Liver (tissue), 9 donors: ENCODE measurements around the gene SPR. TPM values are rescaled to one million over a fixed set of nuclear protein-coding genes. Genes with fewer than 3 reads are reported as not detected.

Experiments
- DNase-seq: peaks from one replicate; pipeline ENCODE4 v3.0.0-alpha.2; 2017; ENCODE audit warnings: low spot score
- H3K27ac ChIP-seq, 2 donors: one replicate each; pipeline ENCODE4 v1.7.0; 2013; ENCODE audit warnings: inconsistent platforms in 2 of 2, low read length in 2 of 2, control low read depth in 1 of 2, low read depth in 1 of 2, mild to moderate bottlenecking in 1 of 2
- H3K27me3 ChIP-seq, 4 donors: one replicate each; pipeline versions ENCODE4 v1.6.1 to v1.7.0; 2013; ENCODE audit warnings: low read length in 3 of 4, inconsistent platforms in 1 of 4, mild to moderate bottlenecking in 1 of 4, moderate library complexity in 1 of 4; ENCODE audit not compliant: control insufficient read depth in 4 of 4, insufficient read depth in 4 of 4
- H3K36me3 ChIP-seq, 4 donors: one replicate each; pipeline versions ENCODE4 v1.6.1 to v1.7.0; 2013; ENCODE audit warnings: low read length in 3 of 4, mild to moderate bottlenecking in 3 of 4, low read depth in 1 of 4, moderate library complexity in 1 of 4; ENCODE audit not compliant: control insufficient read depth in 4 of 4, insufficient read depth in 3 of 4
- H3K4me1 ChIP-seq, 4 donors: one replicate each; pipeline versions ENCODE4 v1.6.1 to v1.7.0; 2013; ENCODE audit warnings: low read length in 3 of 4, mild to moderate bottlenecking in 3 of 4, moderate library complexity in 1 of 4; ENCODE audit not compliant: control insufficient read depth in 4 of 4, insufficient read depth in 4 of 4
- H3K4me3 ChIP-seq, 3 donors: one replicate each; pipeline versions ENCODE4 v1.6.1 to v1.7.0; 2013; ENCODE audit warnings: low read length in 3 of 3, control low read depth in 1 of 3, low read depth in 1 of 3, mild to moderate bottlenecking in 1 of 3
- H3K9ac ChIP-seq, 2 donors: one replicate each; pipeline ENCODE4 v1.7.0; 2013; ENCODE audit warnings: low read length in 2 of 2, mild to moderate bottlenecking in 2 of 2, moderate library complexity in 2 of 2, control low read depth in 1 of 2, low read depth in 1 of 2
- H3K9me3 ChIP-seq, 4 donors: one replicate each; pipeline versions ENCODE4 v1.6.1 to v1.7.0; 2013; ENCODE audit warnings: low read length in 3 of 4; ENCODE audit not compliant: control insufficient read depth in 4 of 4
- EGR1 ChIP-seq, 2 donors: IDR thresholded peaks; 2 replicates each; pipeline ENCODE4 v1.6.1; 2016 to 2018; ENCODE audit warnings: antibody characterized with exemption in 2 of 2, low read depth in 2 of 2
- FOXA1 ChIP-seq: IDR thresholded peaks from 2 replicates; pipeline ENCODE4 v1.6.1; 2016; ENCODE audit warnings: antibody characterized with exemption
- FOXA2 ChIP-seq: IDR thresholded peaks from 2 replicates; pipeline ENCODE4 v1.6.1; 2016; ENCODE audit warnings: antibody characterized with exemption
- GABPA ChIP-seq, 2 donors: IDR thresholded peaks in 1 of 2; conservative IDR thresholded peaks in 1 of 2; 2 replicates each; pipeline ENCODE4 v1.6.1; 2016; ENCODE audit warnings: antibody characterized with exemption in 2 of 2, mild to moderate bottlenecking in 1 of 2, moderate library complexity in 1 of 2
- HNF4A ChIP-seq, 2 donors: conservative IDR thresholded peaks; 2 replicates each; pipeline ENCODE4 v1.6.1; 2016; ENCODE audit warnings: antibody characterized with exemption in 2 of 2, mild to moderate bottlenecking in 2 of 2
- HNF4G ChIP-seq: IDR thresholded peaks from 2 replicates; pipeline ENCODE4 v1.6.1; 2016; ENCODE audit warnings: antibody characterized with exemption
- JUND ChIP-seq, 2 donors: IDR thresholded peaks; 2 replicates each; pipeline ENCODE4 v1.6.1; 2016; ENCODE audit warnings: antibody characterized with exemption in 2 of 2
- NR2F2 ChIP-seq: IDR thresholded peaks from 2 replicates; pipeline ENCODE4 v1.6.1; 2016; ENCODE audit warnings: antibody characterized with exemption
- RAD21 ChIP-seq, 2 donors: IDR thresholded peaks; 2 replicates each; pipeline ENCODE4 v1.6.1; 2016; ENCODE audit warnings: antibody characterized with exemption in 2 of 2, mild to moderate bottlenecking in 2 of 2
- RXRA ChIP-seq, 2 donors: IDR thresholded peaks; 2 replicates each; pipeline ENCODE4 v1.6.1; 2017 to 2018; ENCODE audit warnings: antibody characterized with exemption in 2 of 2, mild to moderate bottlenecking in 1 of 2
- SP1 ChIP-seq: IDR thresholded peaks from 2 replicates; pipeline ENCODE4 v1.6.1; 2018; ENCODE audit warnings: antibody characterized with exemption, mild to moderate bottlenecking
- TAF1 ChIP-seq: conservative IDR thresholded peaks from 2 replicates; pipeline ENCODE4 v1.6.1; 2016; ENCODE audit warnings: antibody characterized with exemption, mild to moderate bottlenecking
- YY1 ChIP-seq: IDR thresholded peaks from 2 replicates; pipeline ENCODE4 v1.6.1; 2016; ENCODE audit warnings: antibody characterized with exemption, mild to moderate bottlenecking
- WGBS: extraction: QIAGEN DNeasy Blood & Tissue Kit; methylation state at CpG from one replicate; pipeline ENCODE4 v1.1.7; 2013; 5-methylcytosine and 5-hydroxymethylcytosine counted together
- polyA plus RNA-seq, 2 donors: library from polyadenylated mRNA; stranded (reverse) in 1 of 2; unstranded in 1 of 2; fragments of 200-250 nt in 1 of 2; fragments of >200 nt in 1 of 2; fragmentation: Nextera tagmentation in 1 of 2; extraction: Ambion mirVana in 1 of 2; gene quantifications; one replicate each; pipeline versions ENCODE4 v1.2.1 to v1.2.3, GENCODE V29; 2013 to 2015
- total RNA-seq, 2 donors: library from RNA; depleted of rRNA; stranded (reverse); fragments of >200 nt; gene quantifications; one replicate each; pipeline ENCODE4 v1.2.3, GENCODE V29; 2014
- TF ChIP-seq, protein P1 (sequence below): IDR thresholded peaks from 2 replicates; pipeline ENCODE4 v1.6.1; 2016; ENCODE audit warnings: antibody characterized with exemption
- TF ChIP-seq, protein P2 (sequence below): IDR thresholded peaks from 2 replicates; pipeline ENCODE4 v1.6.1; 2016; ENCODE audit warnings: antibody characterized with exemption
- TF ChIP-seq, protein P3 (sequence below): IDR thresholded peaks from 2 replicates; pipeline ENCODE4 v1.6.1; 2016; ENCODE audit warnings: antibody characterized with exemption
- donor health status: healthy.
- donor health status: healthy.
- donor health status: healthy.
- donor health status: healthy.
- donor health status: healthy.

The SPR gene
- total and polyA plus RNA-seq, 4 donors = 13.6 to 60.8 (median 53.1) TPM

DNA sequence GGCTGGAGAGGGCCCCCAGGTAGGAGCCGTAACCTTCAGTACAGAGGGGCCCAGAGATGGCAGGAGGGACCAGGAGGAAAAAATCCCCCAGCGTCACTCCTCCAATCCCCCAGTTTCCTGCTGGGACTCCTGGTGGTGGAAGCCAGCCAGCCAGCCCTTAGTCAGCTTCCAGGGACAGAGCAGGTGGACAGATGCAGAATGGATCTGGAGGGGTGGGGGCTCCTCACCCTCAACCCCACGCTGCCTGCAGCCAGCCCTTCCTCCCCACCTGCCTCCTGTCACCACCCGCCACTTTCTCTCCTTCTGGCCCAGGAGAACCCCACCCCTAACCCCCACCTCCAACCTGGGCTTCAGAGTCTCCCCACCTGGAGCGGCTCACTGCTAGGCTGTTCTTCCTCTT is 51.2 kb downstream of the SPR start (continued):
- TF ChIP-seq, protein P1, sequence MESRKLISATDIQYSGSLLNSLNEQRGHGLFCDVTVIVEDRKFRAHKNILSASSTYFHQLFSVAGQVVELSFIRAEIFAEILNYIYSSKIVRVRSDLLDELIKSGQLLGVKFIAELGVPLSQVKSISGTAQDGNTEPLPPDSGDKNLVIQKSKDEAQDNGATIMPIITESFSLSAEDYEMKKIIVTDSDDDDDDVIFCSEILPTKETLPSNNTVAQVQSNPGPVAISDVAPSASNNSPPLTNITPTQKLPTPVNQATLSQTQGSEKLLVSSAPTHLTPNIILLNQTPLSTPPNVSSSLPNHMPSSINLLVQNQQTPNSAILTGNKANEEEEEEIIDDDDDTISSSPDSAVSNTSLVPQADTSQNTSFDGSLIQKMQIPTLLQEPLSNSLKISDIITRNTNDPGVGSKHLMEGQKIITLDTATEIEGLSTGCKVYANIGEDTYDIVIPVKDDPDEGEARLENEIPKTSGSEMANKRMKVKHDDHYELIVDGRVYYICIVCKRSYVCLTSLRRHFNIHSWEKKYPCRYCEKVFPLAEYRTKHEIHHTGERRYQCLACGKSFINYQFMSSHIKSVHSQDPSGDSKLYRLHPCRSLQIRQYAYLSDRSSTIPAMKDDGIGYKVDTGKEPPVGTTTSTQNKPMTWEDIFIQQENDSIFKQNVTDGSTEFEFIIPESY = no peak
- no peak for TF ChIP-seq SP1

DNA sequence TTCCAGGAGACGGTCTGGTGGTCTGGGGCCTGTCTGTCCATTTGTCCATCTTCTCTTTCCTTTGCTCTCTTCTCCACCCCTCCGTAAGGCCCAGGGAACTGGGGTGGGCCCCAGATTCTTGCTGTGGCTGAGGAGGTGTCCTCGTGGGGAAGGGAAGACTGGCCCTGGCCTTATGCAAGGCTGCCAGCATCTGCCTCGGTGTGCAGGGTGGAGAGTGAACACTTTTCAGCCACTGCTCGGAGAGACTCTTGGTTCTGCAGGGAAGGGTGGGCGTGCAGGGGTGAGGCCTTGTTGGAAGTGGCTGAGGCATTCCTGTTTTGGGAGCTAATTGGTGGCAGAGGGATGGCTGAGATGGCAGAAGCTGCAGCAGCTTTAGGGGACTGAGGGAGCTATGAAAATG is 53.2 kb downstream of the SPR start:
- Histone ChIP-seq H3K4me3 (no peak overlapping the region), H3K36me3 (peaks cover 0 to 25% (median 5%) of the 10 kb centered on the region in 4 donors), H3K4me1 (no peaks in the 10 kb centered on the region), H3K27ac (no peak overlapping the region), H3K27me3 (no peaks in the 10 kb centered on the region), H3K9ac (no peak overlapping the region), H3K9me3 (no peaks in the 10 kb centered on the region)
- TF ChIP-seq, protein P2, sequence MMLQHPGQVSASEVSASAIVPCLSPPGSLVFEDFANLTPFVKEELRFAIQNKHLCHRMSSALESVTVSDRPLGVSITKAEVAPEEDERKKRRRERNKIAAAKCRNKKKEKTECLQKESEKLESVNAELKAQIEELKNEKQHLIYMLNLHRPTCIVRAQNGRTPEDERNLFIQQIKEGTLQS = no peak
- TF ChIP-seq NR2F2 (no peak), HNF4A (conservative IDR thresholded peaks at IDR 0.05) (no peak), FOXA1 (no peak), HNF4G (no peak)
- no peak for DNase-seq
- 89% methylated on average over 6 of the region's 6 CpGs for WGBS

DNA sequence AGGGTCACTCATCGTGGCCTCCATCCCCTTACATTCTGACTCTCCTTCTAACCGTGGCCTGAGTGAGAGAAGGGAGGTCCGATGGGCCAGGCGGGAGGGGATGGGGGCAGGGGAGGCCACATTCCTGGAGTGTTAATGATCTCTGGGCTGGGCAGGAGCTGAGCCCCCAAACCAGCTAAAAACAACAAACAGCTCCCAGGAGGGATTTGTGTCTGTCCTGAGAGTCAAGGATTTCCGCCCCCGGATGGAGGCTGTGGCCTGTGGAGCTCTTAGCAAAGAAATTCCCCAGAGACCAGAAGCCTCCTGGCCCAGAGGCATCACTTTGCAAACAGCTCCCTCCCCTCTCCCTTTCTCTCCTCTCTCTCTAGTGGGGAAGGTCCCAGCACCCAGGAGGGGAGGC is 53.6 kb downstream of the SPR start:
- Histone ChIP-seq H3K4me1 (no peaks in the 10 kb centered on the region), H3K27ac (no peak overlapping the region), H3K9ac (no peak overlapping the region), H3K9me3 (no peaks in the 10 kb centered on the region), H3K27me3 (no peaks in the 10 kb centered on the region), H3K4me3 (no peak overlapping the region), H3K36me3 (peaks cover 0 to 27% (median 5%) of the 10 kb centered on the region in 4 donors)
- DNase-seq = no peak
- 89% methylated on average over 6 of the region's 6 CpGs for WGBS
- TF ChIP-seq FOXA2 (no peak), TAF1 (no peak), GABPA (IDR thresholded peaks at IDR 0.05 in 1 of 2, conservative IDR thresholded peaks at IDR 0.05 in 1 of 2) (no peak), RXRA (IDR thresholded peaks at IDR 0.05) (no peak), YY1 (no peak), NR2F2 (no peak), RAD21 (IDR thresholded peaks at IDR 0.05) (no peak), HNF4G (no peak), EGR1 (IDR thresholded peaks at IDR 0.05; ENCODE audit: low read depth in 2 of 2) (no peak), JUND (IDR thresholded peaks at IDR 0.05) (no peak)
- TF ChIP-seq, protein P1 = no peak
- TF ChIP-seq, protein P3, sequence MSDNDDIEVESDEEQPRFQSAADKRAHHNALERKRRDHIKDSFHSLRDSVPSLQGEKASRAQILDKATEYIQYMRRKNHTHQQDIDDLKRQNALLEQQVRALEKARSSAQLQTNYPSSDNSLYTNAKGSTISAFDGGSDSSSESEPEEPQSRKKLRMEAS = no peak

Other genes starting within 250 kb of the SPR start
- 1 to 10 TPM; 8.7 to 9.5 TPM for gene EXOC6B, start 61.4 kb upstream of the SPR start, total RNA-seq
- 1 to 10 TPM; 1.7 to 2.3 TPM for gene EXOC6B, start 61.4 kb upstream of the SPR start, polyA plus RNA-seq
- gene EMX1, start 30.1 kb downstream of the SPR start, total RNA-seq = under 1 TPM in 1 of 2 donors, not detected in 1; 0.08 TPM
- under 1 TPM; 0.06 to 0.18 TPM for gene EMX1, start 30.1 kb downstream of the SPR start, polyA plus RNA-seq
- 10 to 100 TPM; 23.3 to 58.2 TPM for gene SFXN5, start 184.3 kb downstream of the SPR start, total RNA-seq
- 10 to 100 TPM; 23.9 to 35.1 TPM for gene SFXN5, start 184.3 kb downstream of the SPR start, polyA plus RNA-seq
- gene RAB11FIP5, start 225.5 kb downstream of the SPR start, total RNA-seq = 1 to 10 TPM; 2.8 to 8.1 TPM
- 1 to 10 TPM; 4.1 to 6.8 TPM for gene RAB11FIP5, start 225.5 kb downstream of the SPR start, polyA plus RNA-seq